ENCODE results near the gene MAP2K5.

GRCh38 chr15:67542420-67543347, at the start of gene MAP2K5:
- TF ChIP-seq CTCF (conservative IDR thresholded peaks at IDR 0.05 in 1 of 2, IDR thresholded peaks at IDR 0.05 in 1 of 2; ENCODE audit: extremely low read depth in 1 of 2, insufficient read depth in 1 of 2, low read depth in 1 of 2, low read length in 2 of 2) (no peak), EZH2 (IDR thresholded peaks at IDR 0.05; ENCODE audit: borderline replicate concordance, low read length) (no peak)
